PFSK-1 (cell line): ENCODE data around the gene TMX4.

ENCODE experiments used
- FOXP2 ChIP-seq: optimal IDR thresholded peaks from 2 replicates; pipeline ENCODE3; 2011; ENCODE audit warnings: borderline replicate concordance, control low read depth, inconsistent platforms; ENCODE audit not compliant: insufficient read depth; ENCODE audit errors: extremely low read length, extremely low read depth
- POLR2AphosphoS5 ChIP-seq: IDR thresholded peaks from 2 replicates; pipeline ENCODE4 v1.6.1; 2012; ENCODE audit warnings: low read depth, mild to moderate bottlenecking, control low read depth, low read length, moderate library complexity
- REST ChIP-seq, 2 experiments: IDR thresholded peaks; 2 replicates each; pipeline versions ENCODE4 v1.6.1 to v1.8.0; 2011 to 2012; ENCODE audit warnings: low read depth in 2 of 2, low read length in 2 of 2, control low read depth in 1 of 2, inconsistent platforms in 1 of 2, mild to moderate bottlenecking in 1 of 2, moderate library complexity in 1 of 2; ENCODE audit not compliant: insufficient read depth in 1 of 2
- SIN3A ChIP-seq: IDR thresholded peaks from 2 replicates; pipeline ENCODE4 v1.6.1; 2012; ENCODE audit warnings: mild to moderate bottlenecking, low read length, moderate library complexity, borderline replicate concordance; ENCODE audit not compliant: insufficient read depth
- TAF1 ChIP-seq: IDR thresholded peaks from 2 replicates; pipeline ENCODE4 v1.6.1; 2012; ENCODE audit warnings: low read length, control low read depth, borderline replicate concordance; ENCODE audit not compliant: insufficient read depth

TMX4 gene

GRCh38 chr20:7937328-7937727 lies 82.2 kb downstream of the TMX4 start:
- TF ChIP-seq SIN3A (no peak), POLR2AphosphoS5 (no peak), TAF1 (no peak), REST (IDR thresholded peaks at IDR 0.05; ENCODE audit: insufficient read depth in 1 of 2, low read depth in 2 of 2, low read length in 2 of 2) (no peak)

- TF ChIP-seq POLR2AphosphoS5 (no peak), SIN3A (no peak), TAF1 (no peak), REST (IDR thresholded peaks at IDR 0.05; ENCODE audit: insufficient read depth in 1 of 2, low read depth in 2 of 2, low read length in 2 of 2) (no peak), FOXP2 (no peak)
These were observed 84.5 kb downstream of the TMX4 start for GRCh38 chr20:7935027-7935551.

GRCh38 chr20:7933346-7933745 lies 86.2 kb downstream of the TMX4 start:
- no peak for TF ChIP-seq POLR2AphosphoS5
- no peak for TF ChIP-seq SIN3A
- no peak for TF ChIP-seq FOXP2
- TF ChIP-seq REST (IDR thresholded peaks at IDR 0.05; ENCODE audit: insufficient read depth in 1 of 2, low read depth in 2 of 2, low read length in 2 of 2) = no peak
- no peak for TF ChIP-seq TAF1

GRCh38 chr20:7930343-7930742 lies 89.2 kb downstream of the TMX4 start:
- TF ChIP-seq REST (IDR thresholded peaks at IDR 0.05; ENCODE audit: insufficient read depth in 1 of 2, low read depth in 2 of 2, low read length in 2 of 2) (no peak), FOXP2 (no peak), POLR2AphosphoS5 (no peak)
